CD1c-positive myeloid dendritic cell (primary cell): ENCODE data around the gene SEC63.

Source experiments
- DNase-seq: peaks from one replicate; pipeline ENCODE4 v3.0.0-alpha.2; 2016; ENCODE audit errors: extremely low spot score

The SEC63 gene

DNA sequence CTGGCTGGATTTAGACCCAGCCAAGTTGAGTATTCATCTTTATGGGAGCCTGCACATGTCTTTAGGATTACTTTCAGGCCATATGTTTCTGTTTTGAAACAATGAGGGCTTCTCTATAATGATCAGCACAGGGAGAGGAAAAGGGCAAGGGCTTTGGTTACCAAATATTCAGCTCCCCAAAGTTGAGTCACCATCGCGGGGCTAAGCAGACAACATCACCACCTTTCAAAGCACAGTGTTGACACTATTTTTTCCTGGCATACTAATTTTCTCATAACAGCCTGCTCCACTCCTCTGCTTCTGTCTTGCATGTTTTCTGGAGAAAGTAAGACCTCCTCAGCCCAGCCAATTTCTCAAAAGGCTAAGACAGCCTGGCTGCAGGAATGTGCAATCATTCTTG is 138.8 kb downstream of the SEC63 start:
- no peak for DNase-seq

- no peak for DNase-seq
Measured at GRCh38 chr6:107818272-107818671, 139.7 kb downstream of the SEC63 start.

DNA sequence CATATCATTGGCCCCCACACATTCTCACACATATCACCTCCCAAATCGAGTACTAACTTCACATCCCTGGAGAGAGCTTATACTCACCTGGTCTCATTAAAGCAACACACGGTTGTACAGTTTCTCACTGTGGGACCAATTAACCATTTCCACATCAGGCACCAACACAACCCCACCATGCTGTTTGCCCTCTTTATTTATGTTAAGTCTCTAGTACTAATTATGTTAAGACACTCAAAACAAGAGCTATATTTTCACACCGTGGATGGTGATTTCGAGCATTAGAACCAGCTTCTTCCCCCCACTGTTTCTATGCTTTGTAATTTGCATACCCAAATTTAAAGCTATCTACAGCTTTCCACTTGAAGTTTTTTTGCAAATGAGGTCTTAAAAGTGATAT is 140.2 kb downstream of the SEC63 start:
- DNase-seq, result no peak
